Gastroesophageal sphincter (tissue), 3 donors: Measurements from ENCODE around the gene MTHFD1L.
"Not testable (repeated sequence)": the region's sequence is repeated elsewhere in the genome, so short reads cannot be mapped to it uniquely, and the experiment has no call there.

ENCODE experiments used
- CTCF ChIP-seq, 4 experiments: fragments of 200-600 bp in 2 of 4; fragments of 450-650 bp in 2 of 4; sonication (generic) in 1 of 4; IDR thresholded peaks; one replicate each; pipeline ENCODE4 v1.5.1; 2017 to 2019; ENCODE audit warnings: antibody characterized with exemption in 4 of 4, mild to moderate bottlenecking in 2 of 4, moderate library complexity in 2 of 4
- POLR2A ChIP-seq, 2 donors: fragments of 450-650 bp; IDR thresholded peaks; one replicate each; pipeline ENCODE4 v1.6.1; 2017; ENCODE audit warnings: antibody characterized with exemption in 2 of 2, mild to moderate bottlenecking in 2 of 2, moderate library complexity in 1 of 2

GRCh38 chr6:151127133-151127798, 261.8 kb downstream of the MTHFD1L start:
- not testable (repeated sequence) for TF ChIP-seq CTCF, POLR2A (IDR thresholded peaks at IDR 0.05)
